Testis (tissue), 3 donors: ENCODE data around the gene TTF1. TPM values are rescaled to one million over a fixed set of nuclear protein-coding genes. Genes with fewer than 3 reads are reported as not detected.
A peak's percentile ranks its signal among the peaks of the same experiment; 100 is the strongest.

ENCODE experiments used
- DNase-seq: peaks from one replicate; pipeline ENCODE4 v3.0.0-alpha.2; 2019
- H3K27ac ChIP-seq, 2 donors: fragments of 200-600 bp; sonication (generic); one replicate each; pipeline ENCODE4 v1.5.1; 2019
- H3K27me3 ChIP-seq: fragments of 200-600 bp; sonication (generic); one replicate; pipeline ENCODE4 v1.5.1; 2019
- H3K36me3 ChIP-seq: fragments of 200-600 bp; sonication (generic); one replicate; pipeline ENCODE4 v1.5.1; 2017; ENCODE audit warnings: low read depth; ENCODE audit errors: missing control alignments
- H3K4me1 ChIP-seq: fragments of 200-600 bp; sonication (generic); one replicate; pipeline ENCODE4 v1.5.1; 2019
- H3K4me3 ChIP-seq, 2 donors: fragments of 200-600 bp; sonication (generic); one replicate each; pipeline ENCODE4 v1.5.1; 2017 to 2019
- H3K9me3 ChIP-seq: fragments of 200-600 bp; sonication (generic); one replicate; pipeline ENCODE4 v1.5.1; 2017
- CTCF ChIP-seq, 3 experiments: fragments of 450-650 bp in 2 of 3; fragments of 200-600 bp in 1 of 3; sonication (generic) in 1 of 3; IDR thresholded peaks; one replicate each; pipeline ENCODE4 v1.5.1; 2016 to 2019; ENCODE audit warnings: antibody characterized with exemption in 3 of 3, mild to moderate bottlenecking in 2 of 3, moderate library complexity in 1 of 3
- POLR2A ChIP-seq: fragments of 450-650 bp; IDR thresholded peaks from one replicate; pipeline ENCODE4 v1.6.1; 2017; ENCODE audit warnings: antibody characterized with exemption, mild to moderate bottlenecking, moderate library complexity
- WGBS, 2 donors: methylation state at CpG; one replicate each; pipeline ENCODE4 v1.1.5; 2018; 5-methylcytosine and 5-hydroxymethylcytosine counted together
- intact Hi-C: fragments of 100-400 bp; cut with DNase I; formaldehyde crosslinking; loops from one replicate; pipeline ENCODE4 v1.15.1; 2023; ENCODE audit warnings: low total_unique reads
- polyA plus RNA-seq: library from polyadenylated mRNA; stranded (reverse); fragments of 350-450 nt; fragmentation: Illumina TruSeq; extraction: RNeasy Lipid Tissue Mini Kit (QIAGEN cat#74804); gene quantifications from one replicate; pipeline ENCODE4 v1.2.3, GENCODE V29; 2014; ENCODE audit warnings: low read depth, low replicate concordance; ENCODE audit not compliant: insufficient read depth
- total RNA-seq, 2 donors: library from RNA; depleted of rRNA; stranded (reverse); fragments of >200 nt; gene quantifications; one replicate each; pipeline ENCODE4 v1.2.3, GENCODE V29; 2016

TTF1 gene
- total and polyA plus RNA-seq, 3 donors from 2014 or later: 15.4 to 19.4 (median 19.2) TPM

- intact Hi-C loops: no loop called here
- TF ChIP-seq CTCF (IDR thresholded peaks at IDR 0.05) (no peak), POLR2A (no peak)
- Histone ChIP-seq H3K36me3 (no peaks in the 10 kb centered on the region), H3K27ac (peak overlapping the region; percentile 50 to 77), H3K9me3 (no peaks in the 10 kb centered on the region), H3K27me3 (no peaks in the 10 kb centered on the region), H3K4me1 (peaks cover 9% of the 10 kb centered on the region), H3K4me3 (no peak overlapping the region)
- peak; percentile 78 for DNase-seq
- 54 to 64% methylated on average over 14 of the region's 14 CpGs for WGBS, 2 donors
Observed at GRCh38 chr9:132372177-132373095, 34.2 kb downstream of the TTF1 start.

GRCh38 chr9:132370592-132370991 lies 36.0 kb downstream of the TTF1 start:
- TF ChIP-seq POLR2A (no peak), CTCF (IDR thresholded peaks at IDR 0.05) (no peak)
- no peak overlapping the region for H3K27ac ChIP-seq
- H3K36me3 ChIP-seq: no peaks in the 10 kb centered on the region
- H3K9me3 ChIP-seq: no peaks in the 10 kb centered on the region
- H3K4me3 ChIP-seq: no peak overlapping the region
- H3K4me1 ChIP-seq: peaks cover 9% of the 10 kb centered on the region
- 87 to 88% methylated on average over 4 of the region's 4 CpGs for WGBS, 2 donors
- H3K27me3 ChIP-seq: no peaks in the 10 kb centered on the region
- no peak for DNase-seq
- intact Hi-C loops: no loop called here

GRCh38 chr9:132369421-132369820 lies 37.2 kb downstream of the TTF1 start:
- Histone ChIP-seq H3K9me3 (no peaks in the 10 kb centered on the region), H3K27ac (no peak overlapping the region), H3K4me3 (no peak overlapping the region), H3K36me3 (no peaks in the 10 kb centered on the region), H3K27me3 (no peaks in the 10 kb centered on the region), H3K4me1 (peaks cover 9% of the 10 kb centered on the region)
- TF ChIP-seq POLR2A (no peak), CTCF (IDR thresholded peaks at IDR 0.05) (no peak)
- no peak for DNase-seq
- intact Hi-C loops: no loop called here
- 88 to 92% methylated on average over 4 of the region's 4 CpGs for WGBS, 2 donors

- intact Hi-C loops: no loop called here
- no peak overlapping the region for H3K27ac ChIP-seq
- no peaks in the 10 kb centered on the region for H3K9me3 ChIP-seq
- H3K36me3 ChIP-seq: no peaks in the 10 kb centered on the region
- WGBS, 2 donors: 58 to 61% methylated on average over 13 of the region's 13 CpGs
- no peaks in the 10 kb centered on the region for H3K27me3 ChIP-seq
- TF ChIP-seq CTCF (IDR thresholded peaks at IDR 0.05) (no peak), POLR2A (no peak)
- no peak overlapping the region for H3K4me3 ChIP-seq
- peaks cover 8% of the 10 kb centered on the region for H3K4me1 ChIP-seq
- DNase-seq: no peak
Observed at GRCh38 chr9:132367613-132368313, 38.9 kb downstream of the TTF1 start.
